Psoas muscle (tissue), 8 donors: Measurements from ENCODE around the gene KLK5. TPM values are rescaled to one million over a fixed set of nuclear protein-coding genes. Genes with fewer than 3 reads are reported as not detected.

Experiments used
- ATAC-seq, 4 donors: fragments of 200-7000 bp; cut with Tn5 transposase; one replicate each; pipeline ENCODE4 v1.9.1; 2020; ENCODE audit warnings: moderate library complexity in 3 of 4, mild to moderate bottlenecking in 2 of 4
- DNase-seq, 2 donors: peaks; one replicate each; pipeline ENCODE4 v3.0.0-alpha.2; 2020
- H3K27ac ChIP-seq: fragments of 200-600 bp; one replicate; pipeline ENCODE4 v1.8.0; 2022
- H3K27me3 ChIP-seq, 3 donors: fragments of 200-600 bp in 1 of 3; one replicate each; pipeline versions ENCODE4 v1.6.1 to v1.8.0; 2013 to 2022; ENCODE audit warnings: low read length in 2 of 3, mild to moderate bottlenecking in 2 of 3, moderate library complexity in 1 of 3; ENCODE audit not compliant: insufficient read depth in 3 of 3
- H3K36me3 ChIP-seq, 2 donors: fragments of 200-600 bp in 1 of 2; one replicate each; pipeline versions ENCODE4 v1.6.1 to v1.8.0; 2013 to 2022; ENCODE audit warnings: low read depth in 1 of 2, mild to moderate bottlenecking in 1 of 2, moderate library complexity in 1 of 2; ENCODE audit not compliant: insufficient read depth in 1 of 2
- H3K4me1 ChIP-seq: fragments of 200-600 bp; one replicate; pipeline ENCODE4 v1.8.0; 2022
- H3K4me3 ChIP-seq: fragments of 200-600 bp; one replicate; pipeline ENCODE4 v1.8.0; 2022; ENCODE audit warnings: mild to moderate bottlenecking
- H3K9me3 ChIP-seq: fragments of 200-600 bp; one replicate; pipeline ENCODE4 v1.8.0; 2022
- CTCF ChIP-seq: fragments of 200-600 bp; IDR thresholded peaks from one replicate; pipeline ENCODE4 v1.8.0; 2022; ENCODE audit warnings: antibody characterized with exemption
- WGBS, 3 donors: extraction: QIAGEN DNeasy Blood & Tissue Kit; methylation state at CpG; one replicate each; pipeline versions ENCODE4 v1.1.6 to v1.1.7; 2013; 5-methylcytosine and 5-hydroxymethylcytosine counted together
- intact Hi-C, 2 donors: fragments of 100-400 bp; cut with DNase I; formaldehyde crosslinking; loops; one replicate each; pipeline versions ENCODE4 v1.11.0 to v1.14.2; 2022
- polyA plus RNA-seq, 3 donors: library from polyadenylated mRNA; stranded (reverse); fragments of 200-250 nt; gene quantifications; one replicate each; pipeline ENCODE4 v1.2.3, GENCODE V29; 2013
- total RNA-seq, 4 donors: library from RNA; stranded (reverse); fragmentation: NEBNext Ultra II Directional in 2 of 4; extraction: Animal tissue kit (Norgen Biotek cat#: 25700) in 2 of 4; gene quantifications; one replicate each; pipeline versions ENCODE4 v1.2.1 to v1.2.4, GENCODE V29; 2021 to 2023
- donor health status: healthy with polysubstance abuse.
- donor health status: DM: no; HTN: no; CAD: no; lungs with moderate emphysema.
- donor health status: Bipolar disorder and iron deficiency.
- donor health status: healthy.
- donor health status: DM: yes; HTN: yes; CAD: no.
- donor health status: DM: no; HTN: no; CAD: no.
- donor health status: DM: no; HTN: no; CAD: no.
- donor health status: DM: yes; HTN: yes; CAD: no.

The KLK5 gene
- total and polyA plus RNA-seq, 7 donors = 0.05 TPM; not detected in 6

GRCh38 chr19:50979758-50980157, 26.9 kb upstream of the KLK5 start:
- DNase-seq (no peak), ATAC-seq (no peak)
- peaks cover 0 to 3% (median 2%) of the 10 kb centered on the region in 3 donors for H3K27me3 ChIP-seq
- H3K4me3 ChIP-seq = no peak overlapping the region
- H3K27ac ChIP-seq = no peak overlapping the region
- H3K4me1 ChIP-seq = no peaks in the 10 kb centered on the region
- WGBS, 3 donors = 20 to 29% (median 27%) methylated on average over 8 of the region's 8 CpGs
- TF ChIP-seq CTCF = no peak
- intact Hi-C loops = no loop called here
- no peaks in the 10 kb centered on the region for H3K36me3 ChIP-seq
- no peaks in the 10 kb centered on the region for H3K9me3 ChIP-seq

- no peak overlapping the region for H3K4me3 ChIP-seq
- peaks cover 0 to 3% (median 2%) of the 10 kb centered on the region in 3 donors for H3K27me3 ChIP-seq
- ATAC-seq = no peak
- intact Hi-C loops = no loop called here
- H3K9me3 ChIP-seq = no peaks in the 10 kb centered on the region
- WGBS, 3 donors = 58 to 61% (median 60%) methylated on average over 5 of the region's 5 CpGs
- H3K36me3 ChIP-seq = no peaks in the 10 kb centered on the region
- no peak overlapping the region for H3K27ac ChIP-seq
- no peak for DNase-seq
- no peaks in the 10 kb centered on the region for H3K4me1 ChIP-seq
- no peak for TF ChIP-seq CTCF
Observed at GRCh38 chr19:50978772-50979390, 26.0 kb upstream of the KLK5 start.

- intact Hi-C loops = no loop called here
- no peak overlapping the region for H3K27ac ChIP-seq
- H3K4me1 ChIP-seq = no peaks in the 10 kb centered on the region
- H3K4me3 ChIP-seq = no peak overlapping the region
- ATAC-seq (no peak), DNase-seq (no peak)
- WGBS, 3 donors = 64 to 81% (median 68%) methylated on average over 4 of the region's 4 CpGs
- H3K9me3 ChIP-seq = no peaks in the 10 kb centered on the region
- no peaks in the 10 kb centered on the region for H3K36me3 ChIP-seq
- no peak for TF ChIP-seq CTCF
- H3K27me3 ChIP-seq = peaks cover 0 to 3% (median 2%) of the 10 kb centered on the region in 3 donors
Observed at GRCh38 chr19:50977626-50978025, 24.8 kb upstream of the KLK5 start.

- intact Hi-C loops = no loop called here
- Histone ChIP-seq H3K4me3 (no peak overlapping the region), H3K4me1 (no peaks in the 10 kb centered on the region), H3K36me3 (no peaks in the 10 kb centered on the region), H3K27ac (no peak overlapping the region), H3K27me3 (peaks cover 0 to 3% (median 2%) of the 10 kb centered on the region in 3 donors), H3K9me3 (no peaks in the 10 kb centered on the region)
- DNase-seq = no peak
- no peak for TF ChIP-seq CTCF
- 16 to 28% (median 22%) methylated on average over 8 of the region's 8 CpGs for WGBS, 3 donors
- ATAC-seq = no peak
Observed at GRCh38 chr19:50975766-50976165, 22.9 kb upstream of the KLK5 start.
